ENCODE data around the gene FXYD7. TPM values are rescaled to one million over a fixed set of nuclear protein-coding genes. Genes with fewer than 3 reads are reported as not detected.
"Not testable (repeated sequence)": the region's sequence is repeated elsewhere in the genome, so short reads cannot be mapped to it uniquely, and the experiment has no call there.

Gene FXYD7
- polyA plus RNA-seq, 4 donors: 0.44 to 2.2 (median 1.3) TPM

GRCh38 chr19:35125749-35126623 is 17.1 kb upstream of the FXYD7 start:
- no peak for DNase-seq (ENCODE audit: low read depth in 4 of 4, low spot score in 2 of 4)

GRCh38 chr19:35126624-35126959 is 16.5 kb upstream of the FXYD7 start:
- DNase-seq (ENCODE audit: low read depth in 4 of 4, low spot score in 2 of 4): no peak

- no peak for DNase-seq (ENCODE audit: low read depth in 4 of 4, low spot score in 2 of 4)
Observed at GRCh38 chr19:35127871-35128270, 15.2 kb upstream of the FXYD7 start.

GRCh38 chr19:35128398-35129057 is 14.5 kb upstream of the FXYD7 start:
- no peak for DNase-seq (ENCODE audit: low read depth in 4 of 4, low spot score in 2 of 4)

- not testable (repeated sequence) for DNase-seq (ENCODE audit: low read depth in 4 of 4, low spot score in 2 of 4)
Observed at GRCh38 chr19:35129724-35130274, 13.3 kb upstream of the FXYD7 start.

- no peak for DNase-seq (ENCODE audit: low read depth in 4 of 4, low spot score in 2 of 4)
Observed at GRCh38 chr19:35130761-35131720, 12.0 kb upstream of the FXYD7 start.

- DNase-seq (ENCODE audit: low read depth in 4 of 4, low spot score in 2 of 4): no peak
Observed at GRCh38 chr19:35132254-35132653, 10.8 kb upstream of the FXYD7 start.

- DNase-seq (ENCODE audit: low read depth in 4 of 4, low spot score in 2 of 4): no peak
Observed at GRCh38 chr19:35133826-35134225, 9.2 kb upstream of the FXYD7 start.

GRCh38 chr19:35134601-35135242 is 8.3 kb upstream of the FXYD7 start, which contains the start of gene LGI4:
TSS of gene LGI4 (minus strand) at chr19:35135059. CDS start at chr19:35134680, 379 bp downstream.
- no peak for DNase-seq (ENCODE audit: low read depth in 4 of 4, low spot score in 2 of 4)

GRCh38 chr19:35135389-35135909 is 7.6 kb upstream of the FXYD7 start:
- no peak for DNase-seq (ENCODE audit: low read depth in 4 of 4, low spot score in 2 of 4)

- no peak for DNase-seq (ENCODE audit: low read depth in 4 of 4, low spot score in 2 of 4)
Observed at GRCh38 chr19:35136231-35136630, 6.8 kb upstream of the FXYD7 start.

- DNase-seq (ENCODE audit: low read depth in 4 of 4, low spot score in 2 of 4): no peak
Observed at GRCh38 chr19:35136977-35137702, 5.9 kb upstream of the FXYD7 start.

GRCh38 chr19:35138305-35138892 is 4.7 kb upstream of the FXYD7 start, which contains the start of gene FXYD1:
TSS of gene FXYD1 (plus strand) at chr19:35138824. CDS start at chr19:35140080, 1,256 bp downstream.
- DNase-seq (ENCODE audit: low read depth in 4 of 4, low spot score in 2 of 4): no peak

- DNase-seq (ENCODE audit: low read depth in 4 of 4, low spot score in 2 of 4): no peak
Observed at GRCh38 chr19:35140207-35140961, 2.7 kb upstream of the FXYD7 start.

- DNase-seq (ENCODE audit: low read depth in 4 of 4, low spot score in 2 of 4): no peak
Observed at GRCh38 chr19:35140962-35141836, 1.9 kb upstream of the FXYD7 start.

GRCh38 chr19:35141837-35142605 is 1.0 kb upstream of the FXYD7 start:
- no peak for DNase-seq (ENCODE audit: low read depth in 4 of 4, low spot score in 2 of 4)

All from left renal cortex interstitium (tissue), 4 donors.